Measurements from ENCODE around the gene RELN. TPM values are rescaled to one million over a fixed set of nuclear protein-coding genes. Genes with fewer than 3 reads are reported as not detected.

RELN gene
- total RNA-seq, 1 experiment from 2014 or later, result 0.31 TPM

GRCh38 chr7:104010052-104010909 lies 20.8 kb upstream of the RELN start:
- BruUV-seq (replicated peaks), result no TSS peak
- H3K4me1 Mint-ChIP-seq (ENCODE audit: low read depth, unreplicated experiment), result peaks cover 12% of the 10 kb centered on the region
- CTCF ChIA-PET, result interaction anchor here (0.7 kb wide), 1 partner anchor 16 kb away, joined by 3 read pairs; no protein-coding TSS in a partner anchor
- no peak overlapping the region for H3K27ac Mint-ChIP-seq (ENCODE audit: unreplicated experiment)
- TF ChIP-seq CTCF (IDR thresholded peaks at IDR 0.05; ENCODE audit: unreplicated experiment), result no peak
- no peak for DNase-seq
- no peaks in the 10 kb centered on the region for H3K9me3 Mint-ChIP-seq (ENCODE audit: low read depth, unreplicated experiment)
- H3K4me3 Mint-ChIP-seq (ENCODE audit: low read depth, unreplicated experiment), result no peak overlapping the region
- H3K36me3 Mint-ChIP-seq (ENCODE audit: insufficient read depth, unreplicated experiment), result no peaks in the 10 kb centered on the region
- H3K27me3 Mint-ChIP-seq (ENCODE audit: unreplicated experiment), result no peaks in the 10 kb centered on the region
- intact Hi-C loops (cut with micrococcal nuclease; ENCODE audit: unreplicated experiment), result no loop called here

- H3K9me3 Mint-ChIP-seq (ENCODE audit: low read depth, unreplicated experiment), result no peaks in the 10 kb centered on the region
- H3K4me3 Mint-ChIP-seq (ENCODE audit: low read depth, unreplicated experiment), result no peak overlapping the region
- H3K27ac Mint-ChIP-seq (ENCODE audit: unreplicated experiment), result no peak overlapping the region
- no peaks in the 10 kb centered on the region for H3K27me3 Mint-ChIP-seq (ENCODE audit: unreplicated experiment)
- TF ChIP-seq CTCF (IDR thresholded peaks at IDR 0.05; ENCODE audit: unreplicated experiment), result no peak
- H3K36me3 Mint-ChIP-seq (ENCODE audit: insufficient read depth, unreplicated experiment), result no peaks in the 10 kb centered on the region
- peaks cover 12% of the 10 kb centered on the region for H3K4me1 Mint-ChIP-seq (ENCODE audit: low read depth, unreplicated experiment)
- no peak for DNase-seq
- intact Hi-C loops (cut with micrococcal nuclease; ENCODE audit: unreplicated experiment), result no loop called here
- no TSS peak for BruUV-seq (replicated peaks)
- CTCF ChIA-PET, result no interaction called here
Observed at GRCh38 chr7:104008107-104008506, 18.6 kb upstream of the RELN start.

- Mint-ChIP-seq H3K27ac (ENCODE audit: unreplicated experiment) (no peak overlapping the region), H3K27me3 (ENCODE audit: unreplicated experiment) (no peaks in the 10 kb centered on the region), H3K9me3 (ENCODE audit: low read depth, unreplicated experiment) (no peaks in the 10 kb centered on the region), H3K36me3 (ENCODE audit: insufficient read depth, unreplicated experiment) (no peaks in the 10 kb centered on the region), H3K4me3 (ENCODE audit: low read depth, unreplicated experiment) (no peak overlapping the region), H3K4me1 (ENCODE audit: low read depth, unreplicated experiment) (peaks cover 12% of the 10 kb centered on the region)
- TF ChIP-seq CTCF (IDR thresholded peaks at IDR 0.05; ENCODE audit: unreplicated experiment), result no peak
- CTCF ChIA-PET, result no interaction called here
- intact Hi-C loops (cut with micrococcal nuclease; ENCODE audit: unreplicated experiment), result no loop called here
- no TSS peak for BruUV-seq (replicated peaks)
- no peak for DNase-seq
Observed at GRCh38 chr7:104007614-104008013, 18.2 kb upstream of the RELN start.

GRCh38 chr7:104005197-104005596 lies 15.7 kb upstream of the RELN start:
- Mint-ChIP-seq H3K9me3 (ENCODE audit: low read depth, unreplicated experiment) (no peaks in the 10 kb centered on the region), H3K4me1 (ENCODE audit: low read depth, unreplicated experiment) (peaks cover 7% of the 10 kb centered on the region), H3K27ac (ENCODE audit: unreplicated experiment) (no peak overlapping the region), H3K36me3 (ENCODE audit: insufficient read depth, unreplicated experiment) (no peaks in the 10 kb centered on the region), H3K4me3 (ENCODE audit: low read depth, unreplicated experiment) (no peak overlapping the region), H3K27me3 (ENCODE audit: unreplicated experiment) (no peaks in the 10 kb centered on the region)
- TF ChIP-seq CTCF (IDR thresholded peaks at IDR 0.05; ENCODE audit: unreplicated experiment), result no peak
- intact Hi-C loops (cut with micrococcal nuclease; ENCODE audit: unreplicated experiment), result no loop called here
- CTCF ChIA-PET, result no interaction called here
- DNase-seq, result no peak
- BruUV-seq (replicated peaks), result no TSS peak

Measured in Calu3 (cell line).